GM12872 (cell line): ENCODE data around the gene RABL6.

Experiments
- TF ChIP-seq, protein P1 (sequence below): IDR thresholded peaks from 3 replicates; pipeline ENCODE4 v1.5.1; 2011; ENCODE audit warnings: low read depth, mild to moderate bottlenecking, low read length, moderate library complexity; ENCODE audit not compliant: insufficient read depth

The RABL6 gene

DNA sequence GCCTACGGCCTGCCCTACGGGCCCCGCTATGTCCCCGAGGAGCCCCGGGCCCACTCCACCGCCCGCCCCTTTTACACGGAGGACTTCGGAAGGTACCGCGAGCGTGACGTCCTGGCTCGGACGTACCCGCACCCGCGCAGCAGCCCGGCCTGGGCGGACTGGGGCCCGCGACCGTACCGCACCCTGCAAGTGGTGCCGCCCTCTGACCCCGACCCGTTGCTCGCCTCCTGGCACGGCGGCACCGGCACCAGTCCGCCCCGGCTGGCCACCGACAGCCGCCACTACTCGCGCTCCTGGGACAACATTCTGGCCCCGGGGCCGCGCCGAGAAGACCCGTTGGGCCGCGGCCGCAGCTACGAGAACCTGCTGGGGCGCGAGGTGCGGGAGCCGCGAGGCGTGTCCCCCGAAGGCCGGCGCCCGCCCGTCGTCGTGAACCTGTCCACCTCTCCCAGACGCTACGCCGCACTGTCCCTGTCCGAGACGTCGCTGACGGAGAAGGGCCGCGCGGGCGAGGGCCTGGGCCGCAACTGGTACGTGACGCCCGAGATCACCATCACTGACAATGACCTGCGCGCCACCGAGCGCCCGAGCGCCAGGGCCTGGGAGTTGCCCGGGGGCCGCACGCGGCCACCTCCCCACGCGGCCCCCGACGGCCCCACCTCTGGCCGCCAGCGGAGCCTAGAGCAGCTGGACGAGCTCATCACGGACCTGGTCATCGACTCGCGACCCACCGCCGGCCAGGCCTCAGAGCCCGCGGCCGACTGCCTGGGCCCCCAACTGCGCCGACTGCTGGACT is 37.9 kb downstream of the RABL6 start:
- TF ChIP-seq, protein P1, sequence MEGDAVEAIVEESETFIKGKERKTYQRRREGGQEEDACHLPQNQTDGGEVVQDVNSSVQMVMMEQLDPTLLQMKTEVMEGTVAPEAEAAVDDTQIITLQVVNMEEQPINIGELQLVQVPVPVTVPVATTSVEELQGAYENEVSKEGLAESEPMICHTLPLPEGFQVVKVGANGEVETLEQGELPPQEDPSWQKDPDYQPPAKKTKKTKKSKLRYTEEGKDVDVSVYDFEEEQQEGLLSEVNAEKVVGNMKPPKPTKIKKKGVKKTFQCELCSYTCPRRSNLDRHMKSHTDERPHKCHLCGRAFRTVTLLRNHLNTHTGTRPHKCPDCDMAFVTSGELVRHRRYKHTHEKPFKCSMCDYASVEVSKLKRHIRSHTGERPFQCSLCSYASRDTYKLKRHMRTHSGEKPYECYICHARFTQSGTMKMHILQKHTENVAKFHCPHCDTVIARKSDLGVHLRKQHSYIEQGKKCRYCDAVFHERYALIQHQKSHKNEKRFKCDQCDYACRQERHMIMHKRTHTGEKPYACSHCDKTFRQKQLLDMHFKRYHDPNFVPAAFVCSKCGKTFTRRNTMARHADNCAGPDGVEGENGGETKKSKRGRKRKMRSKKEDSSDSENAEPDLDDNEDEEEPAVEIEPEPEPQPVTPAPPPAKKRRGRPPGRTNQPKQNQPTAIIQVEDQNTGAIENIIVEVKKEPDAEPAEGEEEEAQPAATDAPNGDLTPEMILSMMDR, result no peak

DNA sequence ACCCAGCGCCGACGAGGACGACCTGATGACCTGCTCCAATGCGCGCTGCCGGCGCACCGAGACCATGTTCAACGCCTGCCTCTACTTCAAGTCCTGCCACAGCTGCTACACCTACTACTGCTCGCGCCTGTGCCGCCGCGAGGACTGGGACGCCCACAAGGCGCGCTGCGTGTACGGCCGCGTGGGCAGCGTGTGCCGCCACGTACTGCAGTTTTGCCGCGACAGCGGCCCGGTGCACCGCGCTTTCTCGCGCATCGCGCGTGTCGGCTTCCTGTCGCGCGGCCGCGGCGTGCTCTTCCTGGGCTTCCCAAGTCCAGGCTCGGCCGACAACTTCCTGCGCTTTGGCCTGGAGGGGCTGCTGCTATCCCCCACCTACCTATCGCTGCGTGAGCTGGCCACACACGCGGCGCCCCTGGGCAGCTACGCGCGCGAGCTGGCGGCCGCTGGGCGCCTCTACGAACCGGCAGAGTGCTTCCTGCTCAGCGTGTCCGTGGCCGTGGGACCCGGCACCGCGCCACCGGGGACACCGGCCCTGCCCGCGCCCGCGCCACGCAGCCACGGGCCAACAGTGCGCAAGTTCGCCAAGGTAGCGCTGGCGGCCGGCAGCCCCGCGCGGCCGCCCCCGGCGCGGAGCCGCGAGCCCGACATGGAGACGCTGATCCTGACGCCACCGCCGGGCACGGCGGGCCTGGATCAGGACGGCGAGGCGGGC is 38.8 kb downstream of the RABL6 start:
- TF ChIP-seq, protein P1, result no peak

DNA sequence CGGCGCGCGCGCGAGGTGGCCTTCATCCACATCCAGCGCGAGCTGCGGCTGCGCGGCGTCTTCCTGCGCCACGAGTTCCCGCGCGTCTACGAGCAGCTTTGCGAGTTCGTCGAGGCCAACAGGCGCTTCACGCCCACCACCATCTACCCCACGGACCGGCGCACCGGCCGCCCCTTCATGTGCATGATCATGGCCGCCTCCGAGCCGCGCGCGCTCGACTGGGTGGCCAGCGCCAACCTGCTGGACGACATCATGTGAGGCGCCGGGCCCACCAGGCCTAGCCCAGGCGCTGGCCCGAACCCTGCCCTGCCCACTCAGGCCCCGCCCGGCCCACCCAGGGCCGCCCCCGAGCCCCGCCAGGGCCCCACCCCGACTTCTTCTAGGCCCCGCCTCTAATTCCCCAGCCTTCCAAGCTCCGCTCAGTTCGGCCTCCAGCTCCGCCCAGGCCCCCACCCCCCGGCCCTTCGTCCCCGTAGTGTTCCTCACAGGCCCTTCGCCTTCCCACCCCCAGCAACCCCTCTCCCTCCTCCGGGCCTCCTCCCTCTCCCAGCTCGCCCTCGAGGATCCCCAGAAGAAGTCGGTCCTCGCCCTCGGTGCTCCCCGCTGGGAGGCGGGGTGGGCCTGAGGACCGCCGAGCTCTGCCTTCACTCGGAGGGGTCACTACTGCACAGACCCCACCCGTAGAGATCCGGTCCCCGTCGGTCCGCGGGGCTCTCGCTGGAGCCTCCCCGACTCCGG is 39.5 kb downstream of the RABL6 start:
- TF ChIP-seq, protein P1, result no peak

DNA sequence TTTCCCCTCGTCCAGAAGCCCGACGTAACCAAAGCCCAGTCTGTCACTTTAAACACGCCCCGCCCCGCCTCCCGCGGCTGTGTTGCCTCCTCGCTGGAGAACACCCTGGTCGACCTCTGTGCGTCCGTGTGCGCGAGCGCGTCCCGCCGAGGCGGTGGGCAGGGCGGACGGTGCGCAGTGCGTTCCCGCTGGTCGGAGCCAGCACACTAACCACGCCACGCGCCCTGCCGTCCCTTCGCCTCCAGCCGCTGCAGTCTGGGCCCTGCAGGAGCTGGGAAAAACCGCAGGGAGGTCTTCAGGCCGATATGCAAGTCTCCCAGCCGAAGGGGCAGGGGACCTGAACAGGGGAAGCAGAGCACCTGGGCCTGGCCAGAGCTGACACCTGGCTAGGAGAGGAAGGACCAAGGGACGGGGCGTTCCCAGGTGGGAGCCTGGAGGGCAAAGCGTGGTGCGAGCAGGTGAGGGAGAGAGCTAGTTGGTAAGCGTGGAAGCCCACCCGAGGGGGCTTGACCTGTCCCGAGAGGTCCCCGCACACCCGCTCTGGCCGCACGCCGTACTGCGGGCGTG is 40.2 kb downstream of the RABL6 start:
- TF ChIP-seq, protein P1, result no peak

DNA sequence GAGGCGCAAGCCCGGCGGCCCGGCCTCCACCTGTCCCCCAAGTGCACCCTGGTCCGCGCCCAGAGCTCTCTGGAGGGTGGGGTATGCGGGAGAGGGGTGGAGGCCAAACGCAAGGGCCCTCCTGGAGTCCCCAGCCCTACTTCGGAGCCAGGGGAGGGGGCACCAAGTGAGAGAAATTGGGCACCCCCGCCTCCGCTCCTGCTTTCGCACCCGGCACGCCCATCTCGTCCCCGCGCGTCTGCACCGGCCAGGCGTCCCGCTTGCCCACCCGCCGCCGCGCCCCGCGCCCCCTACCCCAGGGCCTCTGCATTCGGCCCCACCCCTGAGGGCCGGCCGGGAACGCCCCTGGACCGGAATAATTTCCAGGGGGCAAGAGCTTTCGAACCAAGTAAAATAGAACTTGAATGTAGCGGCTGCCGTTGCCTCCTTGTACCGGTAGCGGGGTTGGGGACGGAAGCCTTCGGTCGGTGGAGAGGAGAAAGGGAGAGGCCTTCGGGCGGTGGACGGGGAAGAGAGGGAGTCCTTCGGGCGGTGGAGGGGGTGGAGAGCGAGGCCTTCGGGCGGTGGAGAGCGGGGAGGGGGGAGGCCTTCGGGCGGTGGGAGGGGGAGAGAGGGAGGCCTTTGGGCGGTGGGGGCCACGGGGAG is 40.8 kb downstream of the RABL6 start:
- TF ChIP-seq, protein P1, result no peak

DNA sequence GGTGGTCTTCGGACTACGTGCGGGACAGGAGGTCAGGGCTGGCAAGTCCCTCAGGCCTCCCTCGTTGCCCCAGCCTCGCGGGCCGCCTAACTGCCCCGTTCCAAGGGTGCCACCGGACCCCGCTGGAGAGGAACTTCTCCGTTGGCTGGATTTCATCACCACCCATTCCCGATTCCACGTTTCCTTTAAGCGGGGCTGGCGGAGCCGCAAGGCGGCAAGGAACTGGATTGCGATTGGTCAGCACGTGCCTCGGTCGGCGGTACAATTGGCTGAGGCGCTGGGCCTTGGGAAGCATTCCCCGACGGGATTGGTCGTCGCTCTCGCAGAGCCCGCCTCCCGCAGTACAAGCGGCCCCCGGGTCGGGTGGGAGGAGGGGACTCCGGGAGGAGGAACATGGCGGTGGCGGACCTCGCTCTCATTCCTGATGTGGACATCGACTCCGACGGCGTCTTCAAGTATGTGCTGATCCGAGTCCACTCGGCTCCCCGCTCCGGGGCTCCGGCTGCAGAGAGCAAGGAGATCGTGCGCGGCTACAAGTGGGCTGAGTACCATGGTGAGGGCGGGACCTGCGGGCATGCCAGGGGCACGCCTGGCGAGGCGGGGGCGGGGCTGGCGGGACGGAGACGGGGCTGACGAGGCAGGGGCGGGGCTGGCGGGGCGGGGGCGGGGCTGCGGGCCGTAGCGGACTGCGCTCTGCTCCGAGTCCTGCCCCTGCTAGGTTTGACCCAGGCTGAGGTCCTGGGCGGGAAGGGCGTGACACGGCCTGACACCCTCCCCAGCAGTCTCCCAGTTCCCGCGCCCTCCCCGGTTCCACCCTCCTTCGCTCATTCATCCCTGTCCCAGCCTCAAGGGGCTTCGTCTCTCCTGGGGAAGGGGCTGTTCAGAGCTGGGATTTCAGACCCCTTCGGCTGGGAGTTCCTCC is 41.6 kb downstream of the RABL6 start, which contains the start of gene PHPT1:
Gene PHPT1 (plus strand): TSS at position 372 of the 922 bp plus-strand sequence. CDS start 22 bp downstream, at position 394.
- TF ChIP-seq, protein P1, result no peak
